GM12878 (cell line): ENCODE measurements around the gene SIX3. TPM values are rescaled to one million over a fixed set of nuclear protein-coding genes. Genes with fewer than 3 reads are reported as not detected.

ENCODE experiments used
- ATAC-seq: fragments of 200-7000 bp; cut with Tn5 transposase; 3 replicates; pipeline ENCODE4 v1.9.1; 2020; ENCODE audit warnings: mild to moderate bottlenecking, moderate library complexity
- BruUV-seq: library from RNA; stranded (reverse); fragments of 400-500 nt; replicated peaks from 2 replicates; lab custom pipeline; 2021; lab: Mats Ljungman, UMichigan
- CTCF ChIA-PET: fragments of 300-600 bp; sonication (Branson Sonifier 250); formaldehyde crosslinking; extraction: SDS; loops from one replicate; lab custom pipeline; 2021; ENCODE audit warnings: inconsistent platforms; lab: Yijun Ruan, JAX
- POLR2A ChIA-PET: fragments of 350-600 bp; formaldehyde crosslinking; extraction: SDS; loops from one replicate; lab custom pipeline; 2021; ENCODE audit warnings: inconsistent platforms; lab: Charles Lee
- RAD21 ChIA-PET: fragments of 300-600 bp; sonication (Branson Sonifier 250); formaldehyde crosslinking; loops from one replicate; lab custom pipeline; 2023; ENCODE audit warnings: antibody characterized with exemption; ENCODE audit not compliant: unreplicated experiment; lab: Charles Lee
- SMC1A ChIA-PET: fragments of 300-600 bp; sonication (Branson Sonifier 250); formaldehyde crosslinking; loops from one replicate; lab custom pipeline; 2023; ENCODE audit not compliant: unreplicated experiment, uncharacterized antibody; lab: Charles Lee
- DNase-seq: peaks from one replicate; pipeline ENCODE4 v3.0.0-alpha.2; 2011; ENCODE audit warnings: low read depth, low spot score
- FAIRE-seq: peaks from 3 replicates; lab custom pipeline; 2011; peaks lifted over from hg19 to GRCh38; lab: Jason Lieb, UNC
- H2AFZ ChIP-seq: 2 replicates; pipeline ENCODE4 v1.6.0; 2011; ENCODE audit warnings: low read depth, low read length, control low read depth; ENCODE audit not compliant: control insufficient read depth
- H3K27ac ChIP-seq: 2 replicates; pipeline ENCODE4 v1.5.1; 2011; ENCODE audit warnings: control low read depth; ENCODE audit not compliant: control insufficient read depth, insufficient read depth
- H3K27me3 ChIP-seq, 2 experiments: replicated peaks in 1 of 2; 2 replicates each; pipeline versions ENCODE4 v1.6.0 to v1.6.1; 2011; ENCODE audit warnings: low read length in 1 of 2; ENCODE audit not compliant: control insufficient read depth in 2 of 2, insufficient read depth in 2 of 2
- H3K36me3 ChIP-seq, 2 experiments: 2 replicates each; pipeline ENCODE4 v1.5.1; 2011; ENCODE audit warnings: low read length in 1 of 2; ENCODE audit not compliant: control insufficient read depth in 2 of 2, insufficient read depth in 2 of 2
- H3K4me1 ChIP-seq: 2 replicates; pipeline ENCODE4 v1.6.1; 2011; ENCODE audit warnings: mild to moderate bottlenecking, low read length, moderate library complexity, mixed read lengths; ENCODE audit not compliant: control insufficient read depth, insufficient read depth
- H3K4me2 ChIP-seq: 2 replicates; pipeline ENCODE4 v1.6.0; 2011; ENCODE audit warnings: control low read depth; ENCODE audit not compliant: control insufficient read depth, insufficient read depth
- H3K4me3 ChIP-seq: fragments of 200-600 bp; sonication (generic); 2 replicates; pipeline ENCODE4 v1.5.1; 2016
- H3K79me2 ChIP-seq: 2 replicates; pipeline ENCODE4 v1.6.0; 2011; ENCODE audit warnings: low read length; ENCODE audit not compliant: control insufficient read depth, insufficient read depth
- H3K9ac ChIP-seq: 2 replicates; pipeline ENCODE4 v1.8.0; 2011; ENCODE audit warnings: low read length, control low read depth, mixed read lengths; ENCODE audit not compliant: control insufficient read depth, insufficient read depth
- H3K9me3 ChIP-seq: replicated peaks from 3 replicates; pipeline ENCODE4 v1.5.1; 2011; ENCODE audit warnings: mild to moderate bottlenecking, low read length; ENCODE audit not compliant: control insufficient read depth, insufficient read depth
- H4K20me1 ChIP-seq: 2 replicates; pipeline ENCODE4 v1.6.0; 2011; ENCODE audit not compliant: control insufficient read depth, insufficient read depth
- BCL11A ChIP-seq: IDR thresholded peaks from 2 replicates; pipeline ENCODE4 v1.6.1; 2011; ENCODE audit warnings: low read depth, low read length
- CBX5 ChIP-seq: sonication (generic); IDR thresholded peaks from 2 replicates; pipeline ENCODE4 v1.6.1; 2016; ENCODE audit warnings: low read depth, moderate library complexity, mild to moderate bottlenecking, inconsistent platforms
- GATAD2B ChIP-seq: fragments of 450-650 bp; conservative IDR thresholded peaks from 2 replicates; pipeline ENCODE4 v1.6.1; 2017; ENCODE audit warnings: low read depth, mild to moderate bottlenecking, moderate library complexity
- ZNF592 ChIP-seq: fragments of 450-650 bp; IDR thresholded peaks from 2 replicates; pipeline ENCODE4 v1.6.1; 2017; ENCODE audit warnings: mild to moderate bottlenecking, moderate library complexity
- WGBS: methylation state at CpG from one replicate; pipeline ENCODE4 v1.1.6; 2016; ENCODE audit warnings: low lambda C conversion rate; ENCODE audit not compliant: insufficient replicate concordance, insufficient coverage; ENCODE audit errors: missing lambda C conversion rate; 5-methylcytosine and 5-hydroxymethylcytosine counted together
- in situ Hi-C: fragments of 300-500 bp; cut with MboI; formaldehyde crosslinking; loops from 9 replicates; pipeline ENCODE4 v1.14.3; 2018; ENCODE audit warnings: mixed read lengths
- intact Hi-C: fragments of 100-400 bp; cut with micrococcal nuclease; formaldehyde crosslinking; loops from one replicate; pipeline ENCODE4 v1.14.2; 2022; ENCODE audit not compliant: unreplicated experiment
- polyA plus RNA-seq, 11 experiments: library from polyadenylated mRNA; depleted of rRNA in 4 of 11; unstranded in 6 of 11; stranded (reverse) in 5 of 11; fragments of >200 nt; fragmentation: Nextera tagmentation in 4 of 11; fragmentation: Illumina TruSeq in 1 of 11; extraction: Ambion mirVana in 4 of 11; extraction: Trizol in 1 of 11; gene quantifications; 1 replicate in 1 of 11; 2 replicates in 10 of 11; pipeline versions ENCODE4 v1.2.1 to v1.2.3, GENCODE V29; 2011 to 2016; ENCODE audit warnings: inconsistent platforms in 2 of 11, missing spikeins in 2 of 11, low read depth in 1 of 11
- total RNA-seq, 4 experiments: library from RNA; depleted of rRNA in 3 of 4; stranded (reverse); fragments of >200 nt in 3 of 4; fragmentation: Illumina TruSeq in 1 of 4; extraction: Trizol in 1 of 4; gene quantifications; 2 replicates each; pipeline versions ENCODE4 v1.2.1 to v1.2.3, GENCODE V29; 2013 to 2021
- TF ChIP-seq, protein P1 (sequence below), 3 experiments: IDR thresholded peaks in 2 of 3; conservative IDR thresholded peaks in 1 of 3; 2 replicates each; pipeline ENCODE4 v1.5.1; 2011; ENCODE audit warnings: low read depth in 3 of 3, low read length in 3 of 3, mild to moderate bottlenecking in 3 of 3, control low read depth in 2 of 3, moderate library complexity in 2 of 3, inconsistent platforms in 1 of 3, mixed read lengths in 1 of 3; ENCODE audit not compliant: control insufficient read depth in 2 of 3, insufficient read depth in 1 of 3; ENCODE audit errors: extremely low read depth in 1 of 3
- TF ChIP-seq, protein P2 (sequence below): fragments of 450-650 bp; IDR thresholded peaks from 2 replicates; pipeline ENCODE4 v1.6.1; 2017; ENCODE audit warnings: mild to moderate bottlenecking, low read depth, inconsistent platforms; ENCODE audit not compliant: poor library complexity, severe bottlenecking

The SIX3 gene
- total and polyA plus RNA-seq, 10 of the 15 experiments (the other 5 are each of a cell fraction or from before 2014, with no cell fraction given) = 0.05 to 0.42 (median 0.13) TPM; not detected in 4

- WGBS = 18% methylated on average over 18 of the region's 18 CpGs
- Histone ChIP-seq H3K27ac (no peak overlapping the region), H2AFZ (no peak overlapping the region), H3K36me3 (no peaks in the 10 kb centered on the region), H3K4me1 (peaks cover 8% of the 10 kb centered on the region), H3K4me2 (no peak overlapping the region), H4K20me1 (no peaks in the 10 kb centered on the region), H3K4me3 (no peak overlapping the region), H3K9ac (no peak overlapping the region), H3K79me2 (no peaks in the 10 kb centered on the region), H3K27me3 (peaks cover 11 to 25% of the 10 kb centered on the region in 2 experiments), H3K9me3 (peaks cover 2% of the 10 kb centered on the region; the same call in 1 of the 3 replicates)
- SMC1A ChIA-PET = no interaction called here
- CTCF ChIA-PET = interaction anchor here (2.1 kb wide), 1 partner anchor 11 kb away, joined by 8 read pairs; no protein-coding TSS in a partner anchor
- intact Hi-C loops (no loop called here), in situ Hi-C loops (loop anchor here (5.0 kb wide), 1 partner anchor 553 kb away; no protein-coding TSS in a partner anchor)
- ATAC-seq (no peak), DNase-seq (no peak), FAIRE-seq (no peak)
- TF ChIP-seq ZNF592 (no peak), GATAD2B (no peak), BCL11A (no peak), CBX5 (no peak)
- TF ChIP-seq, protein P1, sequence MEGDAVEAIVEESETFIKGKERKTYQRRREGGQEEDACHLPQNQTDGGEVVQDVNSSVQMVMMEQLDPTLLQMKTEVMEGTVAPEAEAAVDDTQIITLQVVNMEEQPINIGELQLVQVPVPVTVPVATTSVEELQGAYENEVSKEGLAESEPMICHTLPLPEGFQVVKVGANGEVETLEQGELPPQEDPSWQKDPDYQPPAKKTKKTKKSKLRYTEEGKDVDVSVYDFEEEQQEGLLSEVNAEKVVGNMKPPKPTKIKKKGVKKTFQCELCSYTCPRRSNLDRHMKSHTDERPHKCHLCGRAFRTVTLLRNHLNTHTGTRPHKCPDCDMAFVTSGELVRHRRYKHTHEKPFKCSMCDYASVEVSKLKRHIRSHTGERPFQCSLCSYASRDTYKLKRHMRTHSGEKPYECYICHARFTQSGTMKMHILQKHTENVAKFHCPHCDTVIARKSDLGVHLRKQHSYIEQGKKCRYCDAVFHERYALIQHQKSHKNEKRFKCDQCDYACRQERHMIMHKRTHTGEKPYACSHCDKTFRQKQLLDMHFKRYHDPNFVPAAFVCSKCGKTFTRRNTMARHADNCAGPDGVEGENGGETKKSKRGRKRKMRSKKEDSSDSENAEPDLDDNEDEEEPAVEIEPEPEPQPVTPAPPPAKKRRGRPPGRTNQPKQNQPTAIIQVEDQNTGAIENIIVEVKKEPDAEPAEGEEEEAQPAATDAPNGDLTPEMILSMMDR (IDR thresholded peaks at IDR 0.05 in 2 of 3, conservative IDR thresholded peaks at IDR 0.05 in 1 of 3; ENCODE audit: control insufficient read depth in 2 of 3, extremely low read depth in 1 of 3, insufficient read depth in 1 of 3, low read depth in 3 of 3, low read length in 3 of 3) = no peak
- TF ChIP-seq, protein P2, sequence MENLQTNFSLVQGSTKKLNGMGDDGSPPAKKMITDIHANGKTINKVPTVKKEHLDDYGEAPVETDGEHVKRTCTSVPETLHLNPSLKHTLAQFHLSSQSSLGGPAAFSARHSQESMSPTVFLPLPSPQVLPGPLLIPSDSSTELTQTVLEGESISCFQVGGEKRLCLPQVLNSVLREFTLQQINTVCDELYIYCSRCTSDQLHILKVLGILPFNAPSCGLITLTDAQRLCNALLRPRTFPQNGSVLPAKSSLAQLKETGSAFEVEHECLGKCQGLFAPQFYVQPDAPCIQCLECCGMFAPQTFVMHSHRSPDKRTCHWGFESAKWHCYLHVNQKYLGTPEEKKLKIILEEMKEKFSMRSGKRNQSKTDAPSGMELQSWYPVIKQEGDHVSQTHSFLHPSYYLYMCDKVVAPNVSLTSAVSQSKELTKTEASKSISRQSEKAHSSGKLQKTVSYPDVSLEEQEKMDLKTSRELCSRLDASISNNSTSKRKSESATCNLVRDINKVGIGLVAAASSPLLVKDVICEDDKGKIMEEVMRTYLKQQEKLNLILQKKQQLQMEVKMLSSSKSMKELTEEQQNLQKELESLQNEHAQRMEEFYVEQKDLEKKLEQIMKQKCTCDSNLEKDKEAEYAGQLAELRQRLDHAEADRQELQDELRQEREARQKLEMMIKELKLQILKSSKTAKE = no peak
- POLR2A ChIA-PET = no interaction called here
- no TSS peak for BruUV-seq
- RAD21 ChIA-PET = no interaction called here
Measured at GRCh38 chr2:44944952-44945612, 3.6 kb downstream of the SIX3 start.
